H1 (cell line): ENCODE measurements around the gene CCDC78. TPM values are rescaled to one million over a fixed set of nuclear protein-coding genes. Genes with fewer than 3 reads are reported as not detected.

Experiments
- BACH1 ChIP-seq: IDR thresholded peaks from 2 replicates; pipeline ENCODE4 v1.6.1; 2012; ENCODE audit warnings: low read length, improper control_type of control experiment
- BRCA1 ChIP-seq: IDR thresholded peaks from 2 replicates; pipeline ENCODE4 v1.6.1; 2012; ENCODE audit warnings: low read depth, low read length, improper control_type of control experiment
- CBX5 ChIP-seq: fragments of 300-800, 300-1000 bp; sonication (generic); IDR thresholded peaks from 2 replicates; pipeline ENCODE4 v1.7.1; 2016; ENCODE audit warnings: antibody characterized with exemption, low read length, low read depth
- CBX8 ChIP-seq: fragments of 300-800, 300-1000 bp; sonication (generic); IDR thresholded peaks from 2 replicates; pipeline ENCODE4 v1.7.1; 2016; ENCODE audit warnings: low read depth, low read length, borderline replicate concordance
- CREB1 ChIP-seq: IDR thresholded peaks from 2 replicates; pipeline ENCODE4 v1.6.1; 2012; ENCODE audit warnings: inconsistent platforms
- CTCF ChIP-seq, 3 experiments: IDR thresholded peaks; 1 replicate in 2 of 3; 2 replicates in 1 of 3; pipeline versions ENCODE4 v1.5.1 to v1.6.1; 2011; ENCODE audit warnings: low read length in 3 of 3, mild to moderate bottlenecking in 3 of 3, inconsistent platforms in 2 of 3, low read depth in 1 of 3, moderate library complexity in 1 of 3; ENCODE audit not compliant: insufficient read depth in 1 of 3; ENCODE audit errors: control extremely low read depth in 1 of 3
- EP300 ChIP-seq, 2 experiments: IDR thresholded peaks; 1 replicate in 1 of 2; 2 replicates in 1 of 2; pipeline ENCODE4 v1.6.1; 2011 to 2012; ENCODE audit warnings: low read depth in 2 of 2, low read length in 2 of 2, mild to moderate bottlenecking in 2 of 2, borderline replicate concordance in 1 of 2, inconsistent platforms in 1 of 2, moderate library complexity in 1 of 2
- EZH2 ChIP-seq: fragments of 200-600 bp; sonication (generic); IDR thresholded peaks from 2 replicates; pipeline ENCODE4 v1.7.1; 2012; ENCODE audit warnings: low read depth, mild to moderate bottlenecking, moderate library complexity, low read length, inconsistent platforms; ENCODE audit not compliant: severe bottlenecking
- FOSL1 ChIP-seq: IDR thresholded peaks from 2 replicates; pipeline ENCODE4 v1.6.1; 2011; ENCODE audit warnings: mild to moderate bottlenecking, low read depth, low read length, moderate library complexity; ENCODE audit not compliant: insufficient read depth
- GTF2F1 ChIP-seq: IDR thresholded peaks from 2 replicates; pipeline ENCODE4 v1.6.1; 2012; ENCODE audit warnings: low read depth, low read length, improper control_type of control experiment, borderline replicate concordance
- JUN ChIP-seq: IDR thresholded peaks from 2 replicates; pipeline ENCODE4 v1.6.1; 2011; ENCODE audit warnings: low read depth, mild to moderate bottlenecking, improper control_type of control experiment, low read length
- JUND ChIP-seq: IDR thresholded peaks from 2 replicates; pipeline ENCODE4 v1.6.1; 2011; ENCODE audit warnings: mild to moderate bottlenecking, improper control_type of control experiment, low read length
- KDM1A ChIP-seq: fragments of 200-600, 300-600 bp; sonication (generic); IDR thresholded peaks from 2 replicates; pipeline ENCODE4 v1.7.1; 2016; ENCODE audit warnings: mild to moderate bottlenecking, low read length, borderline replicate concordance
- NRF1 ChIP-seq: IDR thresholded peaks from 2 replicates; pipeline ENCODE4 v1.6.1; 2011; ENCODE audit warnings: mild to moderate bottlenecking, low read depth, low read length, improper control_type of control experiment
- POLR2AphosphoS5 ChIP-seq: IDR thresholded peaks from 2 replicates; pipeline ENCODE4 v1.6.1; 2011; ENCODE audit warnings: low read depth, low read length
- RFX5 ChIP-seq: IDR thresholded peaks from 2 replicates; pipeline ENCODE4 v1.6.1; 2011; ENCODE audit warnings: low read depth, low read length, improper control_type of control experiment, borderline replicate concordance
- RNF2 ChIP-seq: fragments of 200-900, 300-1000 bp; sonication (generic); IDR thresholded peaks from 2 replicates; pipeline ENCODE4 v1.7.1; 2016; ENCODE audit warnings: borderline replicate concordance, low read depth, mild to moderate bottlenecking, antibody characterized with exemption, low read length; ENCODE audit not compliant: poor library complexity, severe bottlenecking; ENCODE audit errors: missing control alignments
- SRF ChIP-seq: IDR thresholded peaks from 2 replicates; pipeline ENCODE4 v1.6.1; 2011; ENCODE audit warnings: mild to moderate bottlenecking, low read depth, low read length, moderate library complexity
- TCF12 ChIP-seq: IDR thresholded peaks from 2 replicates; pipeline ENCODE4 v1.6.1; 2011; ENCODE audit warnings: low read depth, mild to moderate bottlenecking, low read length
- USF2 ChIP-seq: IDR thresholded peaks from 2 replicates; pipeline ENCODE4 v1.6.1; 2011; ENCODE audit warnings: low read length, improper control_type of control experiment
- polyA plus RNA-seq, 7 experiments: library from polyadenylated mRNA; depleted of rRNA in 3 of 7; stranded (reverse) in 5 of 7; unstranded in 2 of 7; fragments of >200 nt in 5 of 7; fragments of 200-250 nt in 2 of 7; gene quantifications; 1 replicate in 5 of 7; 2 replicates in 1 of 7; 4 replicates in 1 of 7; pipeline versions ENCODE4 v1.2.1 to v1.2.3, GENCODE V29; 2011 to 2013; ENCODE audit warnings: missing spikeins in 2 of 7, mixed read lengths in 2 of 7
- total RNA-seq: library from RNA; stranded (reverse); fragmentation: NEBNext Ultra II Directional; extraction: Animal tissue kit (Norgen Biotek cat#: 25700); gene quantifications from 2 replicates; pipeline ENCODE4 v1.2.1, GENCODE V29; 2021

The CCDC78 gene
- total and polyA plus RNA-seq, 2 of the 8 experiments (the other 6 are each of a cell fraction or from before 2014, with no cell fraction given) = 7.1 to 8.5 TPM

GRCh38 chr16:726438-727290 lies at the start of gene CCDC78, which contains the start of gene HAGHL (continued):
- TF ChIP-seq SRF (no peak), BACH1 (peak; percentile 36; the same call in 1 of the 2 replicates), EZH2 (no peak), JUND (no peak), EP300 (IDR thresholded peaks at IDR 0.05; ENCODE audit: borderline replicate concordance in 1 of 2, low read depth in 2 of 2, low read length in 2 of 2) (no peak), RNF2 (no peak), KDM1A (peak; percentile 59; the same call in 1 of the 2 replicates), CREB1 (no peak), RFX5 (no peak), BRCA1 (no peak), GTF2F1 (no peak), CTCF (IDR thresholded peaks at IDR 0.05; ENCODE audit: control extremely low read depth in 1 of 3, insufficient read depth in 1 of 3, low read depth in 1 of 3, low read length in 3 of 3) (no peak), NRF1 (no peak), USF2 (no peak), CBX5 (no peak), CBX8 (no peak), TCF12 (no peak), POLR2AphosphoS5 (no peak), JUN (no peak), FOSL1 (no peak)
